ENCODE measurements around the gene HMGN1.
A peak's percentile ranks its signal among the peaks of the same experiment; 100 is the strongest.
"Not testable (repeated sequence)": the region's sequence is repeated elsewhere in the genome, so short reads cannot be mapped to it uniquely, and the experiment has no call there.

HMGN1 gene

GRCh38 chr21:39374046-39374445, 25.2 kb upstream of the HMGN1 start:
- POLR2A ChIA-PET (ENCODE audit: low non-redundant PET) = no interaction called here
- CTCF ChIA-PET = interaction anchor here (0.6 to 1.2 kb wide), 6 partner anchors 15 to 1093 kb away, joined by 3 to 4 read pairs (median 3); no protein-coding TSS in a partner anchor
- H3K27ac ChIP-seq = no peak overlapping the region
- no peak for DNase-seq (ENCODE audit: low spot score)
- no peak for TF ChIP-seq CTCF (conservative IDR thresholded peaks at IDR 0.05; ENCODE audit: low read depth)

DNA sequence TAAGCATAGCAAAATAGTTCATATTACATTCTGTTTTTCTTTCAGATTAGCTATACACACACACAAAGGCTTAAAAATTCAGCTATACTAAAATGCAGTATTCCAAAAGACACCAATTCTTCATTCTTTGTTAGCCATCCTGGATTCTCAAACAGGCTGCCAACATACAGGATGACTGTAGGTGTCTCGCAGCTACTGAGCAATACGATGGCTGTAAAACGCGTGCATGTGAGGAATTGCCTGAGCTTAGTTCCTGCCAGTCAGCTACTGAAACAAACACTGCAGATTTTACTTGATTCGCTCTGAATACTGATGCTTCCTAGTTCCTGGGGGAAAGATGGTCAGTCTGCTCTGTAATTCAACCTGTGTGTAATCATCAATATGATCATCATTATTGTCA, 24.7 kb upstream of the HMGN1 start:
- peak; percentile 30 for DNase-seq (ENCODE audit: low spot score)
- POLR2A ChIA-PET (ENCODE audit: low non-redundant PET) = no interaction called here
- TF ChIP-seq CTCF (conservative IDR thresholded peaks at IDR 0.05; ENCODE audit: low read depth) = peak; percentile 35
- CTCF ChIA-PET = interaction anchor here (0.6 to 1.2 kb wide), 6 partner anchors 14 to 1093 kb away, joined by 3 to 4 read pairs (median 3); no protein-coding TSS in a partner anchor
- H3K27ac ChIP-seq = no peak overlapping the region

- POLR2A ChIA-PET (ENCODE audit: low non-redundant PET); H3K27ac ChIP-seq; CTCF ChIA-PET; DNase-seq (ENCODE audit: low spot score): not testable (repeated sequence)
Observed at GRCh38 chr21:39369896-39370288, 21.0 kb upstream of the HMGN1 start.

DNA sequence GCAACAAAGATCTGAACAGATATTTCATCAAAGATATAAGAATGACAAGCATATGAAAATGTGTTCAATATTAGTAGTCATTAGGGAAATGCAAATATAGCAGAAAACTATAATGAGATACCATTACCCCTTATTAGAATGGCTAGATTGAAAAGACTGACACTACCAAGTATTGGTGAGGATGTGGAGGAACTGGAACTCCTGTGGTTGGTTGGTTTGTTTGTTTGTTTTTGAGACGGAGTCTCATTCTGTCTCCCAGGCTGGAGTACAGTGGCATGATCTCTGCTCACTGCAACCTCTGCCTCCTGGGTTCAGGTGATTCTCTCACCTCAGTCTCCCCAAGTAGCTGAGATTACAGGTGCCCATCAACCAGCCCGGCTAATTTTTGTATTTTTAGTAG, 18.9 kb upstream of the HMGN1 start:
- no peak for DNase-seq (ENCODE audit: low spot score)
- H3K27ac ChIP-seq = no peak overlapping the region
- ChIA-PET CTCF (no interaction called here), POLR2A (ENCODE audit: low non-redundant PET) (no interaction called here)
- no peak for TF ChIP-seq CTCF (conservative IDR thresholded peaks at IDR 0.05; ENCODE audit: low read depth)

DNA sequence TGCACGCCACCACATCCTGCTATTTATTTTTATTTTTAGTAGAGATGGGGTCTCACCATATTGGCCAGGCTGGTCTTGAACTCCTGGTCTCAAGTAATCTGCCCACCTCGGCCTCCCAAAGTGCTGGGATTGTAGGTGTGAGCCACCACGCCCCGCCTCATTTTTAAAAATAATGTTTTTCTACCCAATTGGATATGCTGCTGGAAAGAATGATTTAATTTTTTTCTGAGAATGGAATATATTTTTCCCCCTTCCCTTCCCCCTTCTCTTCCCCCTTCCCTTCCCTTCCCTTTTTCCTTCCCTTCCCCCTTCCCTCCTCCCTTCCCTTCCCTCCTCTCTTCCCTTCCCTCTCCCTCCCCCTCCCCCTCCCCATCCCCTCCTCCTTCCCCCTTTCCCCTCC, 17.7 kb upstream of the HMGN1 start:
- DNase-seq (ENCODE audit: low spot score) = no peak
- no peak for TF ChIP-seq CTCF (conservative IDR thresholded peaks at IDR 0.05; ENCODE audit: low read depth)
- POLR2A ChIA-PET (ENCODE audit: low non-redundant PET) = no interaction called here
- no peak overlapping the region for H3K27ac ChIP-seq
- CTCF ChIA-PET = no interaction called here

DNA sequence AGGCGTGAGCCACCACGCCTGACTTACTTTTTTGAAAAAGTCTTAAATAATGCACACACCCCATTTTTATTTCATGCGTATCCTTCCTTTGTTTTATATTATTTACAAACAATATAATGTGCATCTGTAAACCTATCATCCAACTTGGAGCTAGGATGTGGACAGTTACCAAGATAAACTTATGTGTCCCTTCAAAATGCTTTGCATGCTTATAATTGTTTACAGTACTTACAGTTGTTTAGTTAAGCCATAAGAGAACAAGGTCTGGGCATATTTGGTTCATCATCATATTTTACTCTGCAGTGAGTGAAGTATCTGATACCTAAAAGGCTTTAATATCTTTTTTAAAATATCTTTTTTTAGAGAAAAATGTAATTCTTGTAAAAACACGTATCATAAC, 16.1 kb upstream of the HMGN1 start:
- ChIA-PET CTCF (no interaction called here), POLR2A (ENCODE audit: low non-redundant PET) (no interaction called here)
- no peak for TF ChIP-seq CTCF (conservative IDR thresholded peaks at IDR 0.05; ENCODE audit: low read depth)
- H3K27ac ChIP-seq = no peak overlapping the region
- no peak for DNase-seq (ENCODE audit: low spot score)

DNA sequence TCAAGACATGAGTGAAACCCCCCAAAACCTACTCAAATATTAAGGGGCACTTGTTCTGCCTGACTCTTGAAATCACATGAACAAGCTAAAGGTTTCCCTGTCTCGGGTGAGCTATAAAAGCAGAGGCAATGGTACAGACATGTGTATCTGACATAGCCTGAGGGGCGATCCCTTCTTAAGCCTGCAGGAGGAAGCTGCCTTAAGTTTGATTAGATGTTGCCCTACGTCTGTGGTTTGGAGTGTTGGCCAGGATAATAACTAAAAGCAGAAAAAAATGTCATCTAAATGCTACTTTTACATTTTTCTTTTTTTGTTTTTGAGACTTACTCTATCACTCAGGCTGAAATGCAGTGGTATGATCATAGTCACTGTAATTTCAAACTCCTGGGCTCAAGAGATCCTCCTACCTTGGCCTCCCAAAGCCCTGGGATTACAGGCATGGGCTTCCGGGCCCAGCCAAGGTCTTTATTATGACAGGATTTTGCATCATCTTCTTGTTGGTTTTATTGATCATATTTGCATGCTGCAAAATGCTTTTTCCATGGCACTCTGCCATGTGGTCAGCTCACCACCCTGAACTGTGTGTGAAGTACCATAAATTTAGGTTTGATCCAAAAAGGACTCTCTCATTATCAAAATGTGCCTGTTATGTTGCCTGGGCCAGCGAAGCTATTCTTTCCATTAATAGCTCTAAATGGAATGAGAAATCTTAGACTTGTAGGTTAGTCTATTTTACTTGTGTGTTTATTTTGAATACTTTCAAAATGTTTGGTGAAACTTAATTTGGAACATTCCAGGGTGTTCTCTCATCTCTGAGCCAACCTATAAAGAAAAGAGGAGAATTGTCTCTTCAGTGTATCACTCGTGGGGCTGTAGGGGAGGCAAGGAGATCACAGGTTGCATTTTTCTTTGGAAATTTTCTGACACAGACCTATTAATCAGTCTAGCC, 15.0 kb upstream of the HMGN1 start:
- ChIA-PET CTCF (no interaction called here), POLR2A (ENCODE audit: low non-redundant PET) (no interaction called here)
- no peak for DNase-seq (ENCODE audit: low spot score)
- no peak overlapping the region for H3K27ac ChIP-seq
- no peak for TF ChIP-seq CTCF (conservative IDR thresholded peaks at IDR 0.05; ENCODE audit: low read depth)
